Nephron progenitor cell (in vitro differentiated cells): ENCODE data around the gene MCTP1.

ENCODE experiments used
- DNase-seq: peaks from one replicate; pipeline ENCODE4 v3.0.0; 2021
- H3K27ac Mint-ChIP-seq: 2 replicates; pipeline ENCODE4 v1.8.0; 2021; ENCODE audit warnings: mild to moderate bottlenecking, moderate library complexity, mixed read lengths
- H3K27me3 Mint-ChIP-seq: 2 replicates; pipeline ENCODE4 v1.8.0; 2021; ENCODE audit warnings: mild to moderate bottlenecking, low read depth, mixed read lengths; ENCODE audit not compliant: poor library complexity
- H3K36me3 Mint-ChIP-seq: 2 replicates; pipeline ENCODE4 v1.8.0; 2021; ENCODE audit warnings: low read depth, mixed read lengths
- H3K4me1 Mint-ChIP-seq: 2 replicates; pipeline ENCODE4 v1.8.0; 2021; ENCODE audit warnings: mixed read lengths
- H3K4me3 Mint-ChIP-seq: 2 replicates; pipeline ENCODE4 v1.8.0; 2021; ENCODE audit warnings: mild to moderate bottlenecking, moderate library complexity, mixed read lengths
- H3K9me3 Mint-ChIP-seq: 2 replicates; pipeline ENCODE4 v1.8.0; 2021; ENCODE audit warnings: mild to moderate bottlenecking, moderate library complexity, mixed read lengths
- CTCF ChIP-seq: fragments of 200-600 bp; sonication (generic); IDR thresholded peaks from 2 replicates; pipeline ENCODE4 v1.5.0; 2021; ENCODE audit warnings: antibody characterized with exemption

Gene MCTP1

GRCh38 chr5:94810281-94810680, 474.6 kb downstream of the MCTP1 start:
- TF ChIP-seq CTCF, result no peak
- no peaks in the 10 kb centered on the region for H3K4me1 Mint-ChIP-seq
- H3K36me3 Mint-ChIP-seq, result no peaks in the 10 kb centered on the region
- no peak overlapping the region for H3K4me3 Mint-ChIP-seq
- H3K9me3 Mint-ChIP-seq, result no peaks in the 10 kb centered on the region
- peaks cover 15% of the 10 kb centered on the region for H3K27me3 Mint-ChIP-seq
- H3K27ac Mint-ChIP-seq, result no peak overlapping the region
- DNase-seq, result no peak

GRCh38 chr5:94808497-94808896, 476.4 kb downstream of the MCTP1 start:
- H3K27ac Mint-ChIP-seq, result no peak overlapping the region
- no peak for TF ChIP-seq CTCF
- DNase-seq, result no peak

GRCh38 chr5:94807985-94808384, 476.9 kb downstream of the MCTP1 start:
- H3K9me3 Mint-ChIP-seq, result no peaks in the 10 kb centered on the region
- H3K4me3 Mint-ChIP-seq, result no peak overlapping the region

More at GRCh38 chr5:94808497-94808896, 476.4 kb downstream of the MCTP1 start:
- no peaks in the 10 kb centered on the region for H3K36me3 Mint-ChIP-seq
- H3K9me3 Mint-ChIP-seq, result no peaks in the 10 kb centered on the region
- H3K27me3 Mint-ChIP-seq, result peaks cover 14% of the 10 kb centered on the region
- no peak overlapping the region for H3K4me3 Mint-ChIP-seq
- H3K4me1 Mint-ChIP-seq, result no peaks in the 10 kb centered on the region

GRCh38 chr5:94802450-94802849, 482.4 kb downstream of the MCTP1 start:
- Mint-ChIP-seq H3K4me1 (no peaks in the 10 kb centered on the region), H3K27ac (no peak overlapping the region), H3K9me3 (no peaks in the 10 kb centered on the region), H3K36me3 (no peaks in the 10 kb centered on the region), H3K27me3 (peaks cover 5% of the 10 kb centered on the region), H3K4me3 (no peak overlapping the region)
- DNase-seq, result no peak
- no peak for TF ChIP-seq CTCF

More at GRCh38 chr5:94807985-94808384, 476.9 kb downstream of the MCTP1 start:
- Mint-ChIP-seq H3K27me3 (peaks cover 14% of the 10 kb centered on the region), H3K36me3 (no peaks in the 10 kb centered on the region), H3K27ac (no peak overlapping the region), H3K4me1 (no peaks in the 10 kb centered on the region)
- DNase-seq, result no peak
- TF ChIP-seq CTCF, result no peak

- peak overlapping the region; percentile 11 for H3K27ac Mint-ChIP-seq
- H3K4me3 Mint-ChIP-seq, result no peak overlapping the region
- H3K4me1 Mint-ChIP-seq, result no peaks in the 10 kb centered on the region
- TF ChIP-seq CTCF, result no peak
- H3K27me3 Mint-ChIP-seq, result peaks cover 5% of the 10 kb centered on the region
- no peaks in the 10 kb centered on the region for H3K9me3 Mint-ChIP-seq
- DNase-seq, result no peak
- H3K36me3 Mint-ChIP-seq, result no peaks in the 10 kb centered on the region
These were observed 488.3 kb downstream of the MCTP1 start for GRCh38 chr5:94796586-94796985.

GRCh38 chr5:94793816-94794198, 491.1 kb downstream of the MCTP1 start:
- no peaks in the 10 kb centered on the region for H3K36me3 Mint-ChIP-seq
- TF ChIP-seq CTCF, result no peak

More at GRCh38 chr5:94793816-94794198, 491.1 kb downstream of the MCTP1 start:
- Mint-ChIP-seq H3K27me3 (peaks cover 4% of the 10 kb centered on the region), H3K4me1 (no peaks in the 10 kb centered on the region), H3K9me3 (no peaks in the 10 kb centered on the region), H3K4me3 (no peak overlapping the region), H3K27ac (no peak overlapping the region)
- DNase-seq, result no peak
